GM18519 (cell line): ENCODE results near the gene MDH1.

Experiments
- ATAC-seq: cut with Tn5 transposase; IDR thresholded peaks from one replicate; pipeline ENCODE4 v1.9.1; 2021; ENCODE audit warnings: mild to moderate bottlenecking, moderate library complexity; ENCODE audit not compliant: unreplicated experiment, low FRiP score

Gene MDH1

DNA sequence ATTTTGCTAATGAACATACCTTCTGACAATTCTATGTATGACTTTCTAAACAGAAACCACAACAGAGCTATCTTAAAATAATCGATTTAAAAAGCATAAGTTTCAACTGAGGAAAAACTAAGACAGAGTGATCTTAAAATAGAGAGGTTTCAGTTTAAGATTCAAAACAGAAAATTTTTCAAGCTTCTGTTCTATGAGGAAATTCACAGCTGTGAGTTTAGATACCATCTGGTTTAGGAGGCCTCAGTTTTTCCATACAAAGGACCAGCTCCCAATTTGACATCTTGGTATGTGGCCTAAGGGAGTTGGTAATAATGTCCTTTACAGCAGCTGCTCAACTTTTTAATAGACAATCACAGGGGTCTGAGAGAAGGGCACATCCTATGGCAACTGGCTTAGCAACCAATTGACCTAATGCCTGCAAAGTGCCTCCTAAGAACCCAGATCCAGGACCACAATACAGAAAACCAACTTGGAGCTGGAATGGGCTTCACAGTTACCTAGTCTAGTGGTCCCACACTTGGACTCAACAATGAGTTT, 39.7 kb downstream of the MDH1 start:
- ATAC-seq = no peak

DNA sequence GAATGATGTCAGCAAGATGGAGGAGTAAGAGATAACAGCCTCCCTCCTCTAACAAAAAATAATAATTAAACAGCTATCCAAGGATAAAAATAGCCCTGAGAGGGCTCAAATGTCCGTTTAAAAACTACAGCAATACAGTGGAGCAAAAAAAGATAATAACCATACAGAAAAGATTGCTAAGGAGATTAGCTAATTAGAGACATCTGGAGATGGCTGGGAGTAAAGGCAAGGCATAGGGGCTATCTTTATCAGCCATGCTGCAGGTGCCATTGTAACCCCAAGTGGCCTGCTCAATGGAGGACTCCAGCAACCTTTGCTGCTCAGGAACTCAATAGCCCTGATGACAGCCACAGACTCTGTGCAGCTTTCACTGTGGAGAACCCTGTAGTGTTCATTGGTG, 42.7 kb downstream of the MDH1 start:
- no peak for ATAC-seq

DNA sequence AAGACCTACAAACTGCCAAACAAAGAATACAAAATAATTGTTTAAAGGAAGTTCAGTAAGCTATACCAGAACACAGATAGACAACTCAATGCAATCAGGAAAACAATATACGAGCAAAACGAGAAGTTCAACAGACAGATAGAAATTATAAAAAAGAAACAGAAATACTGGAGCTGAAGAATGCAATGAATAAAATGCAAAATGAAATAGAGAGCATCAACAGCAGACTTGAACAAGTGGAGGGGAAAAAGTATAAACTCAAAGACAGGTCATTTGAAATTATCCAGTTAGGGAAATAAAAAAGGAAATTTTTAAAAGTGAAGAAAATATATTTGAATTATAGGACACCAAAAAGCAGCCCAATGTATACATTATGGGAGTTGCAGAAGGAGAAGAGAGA, 43.6 kb downstream of the MDH1 start:
- ATAC-seq = no peak

DNA sequence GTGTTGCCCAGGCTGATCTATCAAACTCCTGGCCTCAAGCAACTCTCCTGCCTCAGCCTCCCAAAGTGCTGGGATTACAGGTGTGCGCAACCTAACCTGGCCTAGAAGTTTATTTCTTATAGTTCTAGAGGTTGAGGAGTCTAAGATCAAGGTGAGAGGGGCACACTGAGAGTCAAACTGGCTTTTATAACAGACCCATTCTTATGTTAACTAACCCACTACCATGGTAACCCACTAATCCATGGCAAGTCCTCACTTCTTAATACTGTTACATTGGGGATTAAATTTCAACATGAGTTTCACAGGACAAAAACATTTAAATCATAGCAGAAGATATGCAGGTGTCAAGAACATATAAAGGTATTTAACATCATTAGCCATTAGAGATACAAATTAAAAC, 50.6 kb downstream of the MDH1 start:
- no peak for ATAC-seq

DNA sequence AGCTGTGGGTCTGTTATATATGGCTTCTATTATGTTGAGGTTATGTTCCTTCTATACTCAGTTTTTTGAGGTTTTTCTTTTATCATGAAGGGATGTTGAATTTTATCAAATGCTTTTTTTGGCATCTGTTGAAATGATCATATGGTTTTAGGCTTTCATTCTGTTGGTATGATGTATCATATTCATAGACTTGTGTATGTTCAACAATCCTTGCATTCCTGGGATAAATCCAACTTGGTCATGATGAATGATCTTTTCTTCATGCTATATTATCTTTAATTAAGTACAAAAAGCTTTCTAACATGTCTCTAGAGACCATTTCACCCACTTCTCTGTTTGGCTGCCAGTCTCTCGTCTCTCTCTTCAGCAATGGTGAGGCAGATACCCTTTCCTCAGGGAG, 54.2 kb downstream of the MDH1 start:
- ATAC-seq = no peak

DNA sequence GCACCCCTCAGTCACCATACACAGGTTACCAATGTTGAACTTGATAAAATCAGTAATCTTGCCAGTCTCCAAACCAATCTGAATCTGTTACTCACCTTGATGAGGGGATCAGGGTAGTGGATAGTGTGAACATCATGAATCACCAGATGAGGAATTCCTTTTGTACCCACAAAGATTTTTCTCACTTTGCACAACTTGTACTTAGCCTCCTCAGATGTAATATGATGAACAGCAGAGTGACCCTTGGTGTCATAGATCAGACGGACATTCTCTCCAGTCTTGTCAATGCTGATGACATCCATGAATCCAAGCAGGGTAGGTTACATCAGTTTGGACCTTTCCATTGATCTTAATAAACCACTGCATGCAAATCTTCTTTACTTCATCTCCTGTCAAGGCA, 54.7 kb downstream of the MDH1 start:
- no peak for ATAC-seq

DNA sequence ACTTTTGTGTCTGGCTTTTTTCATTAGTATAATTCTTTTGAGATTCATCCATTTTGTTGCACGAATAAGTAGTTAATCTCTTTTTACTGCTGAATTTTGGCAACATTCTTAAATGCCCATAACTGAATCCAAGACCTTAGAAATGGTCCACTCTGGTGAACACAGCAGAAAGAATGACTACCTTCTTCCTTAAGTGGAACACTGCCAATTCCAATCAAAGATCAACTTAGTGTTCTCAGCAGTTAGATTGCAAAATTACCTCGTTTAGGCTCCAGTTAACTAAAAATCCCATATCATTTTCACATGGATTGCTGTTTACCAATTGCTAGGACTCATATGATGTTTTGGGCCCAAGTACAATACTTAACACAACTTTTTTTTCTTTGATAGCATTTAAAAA, 59.9 kb downstream of the MDH1 start:
- no peak for ATAC-seq

DNA sequence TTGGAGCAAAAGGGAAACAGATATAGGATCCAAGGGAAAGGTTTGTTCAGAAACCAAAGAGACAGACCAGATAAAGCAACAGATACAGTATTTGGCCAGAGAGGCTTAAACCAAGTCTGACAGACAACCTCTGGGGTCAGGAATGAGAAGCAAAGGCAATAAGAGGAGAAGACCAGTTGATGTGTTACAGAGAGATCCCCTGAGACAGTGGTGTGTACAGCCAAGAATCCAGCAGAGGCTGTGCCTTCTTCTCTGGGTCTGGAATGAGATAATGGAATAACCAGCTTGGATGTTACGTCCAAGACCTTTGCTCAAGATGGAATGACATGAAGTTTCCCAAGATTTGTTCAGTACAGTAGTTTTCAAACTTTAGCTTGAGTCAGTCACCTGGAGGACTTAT, 61.1 kb downstream of the MDH1 start:
- ATAC-seq = no peak

DNA sequence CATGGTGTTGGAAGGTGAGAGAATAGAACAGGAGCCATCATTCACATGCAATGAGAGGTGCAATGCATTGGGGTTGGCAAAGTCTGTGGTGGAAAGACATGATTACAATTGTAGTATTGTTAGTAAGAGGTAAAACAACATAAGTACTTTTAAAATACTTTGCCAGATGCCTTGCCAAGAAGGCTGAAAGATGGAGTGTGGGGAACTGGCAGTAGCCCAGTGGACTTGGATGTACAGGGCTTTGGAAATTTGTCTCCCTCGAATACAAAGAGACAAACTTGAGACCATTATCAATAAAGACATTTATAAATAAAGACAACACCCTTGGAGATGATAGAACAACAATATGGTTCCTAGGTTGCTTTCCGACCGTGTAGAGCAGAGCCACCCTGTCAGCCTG, 62.0 kb downstream of the MDH1 start:
- no peak for ATAC-seq

DNA sequence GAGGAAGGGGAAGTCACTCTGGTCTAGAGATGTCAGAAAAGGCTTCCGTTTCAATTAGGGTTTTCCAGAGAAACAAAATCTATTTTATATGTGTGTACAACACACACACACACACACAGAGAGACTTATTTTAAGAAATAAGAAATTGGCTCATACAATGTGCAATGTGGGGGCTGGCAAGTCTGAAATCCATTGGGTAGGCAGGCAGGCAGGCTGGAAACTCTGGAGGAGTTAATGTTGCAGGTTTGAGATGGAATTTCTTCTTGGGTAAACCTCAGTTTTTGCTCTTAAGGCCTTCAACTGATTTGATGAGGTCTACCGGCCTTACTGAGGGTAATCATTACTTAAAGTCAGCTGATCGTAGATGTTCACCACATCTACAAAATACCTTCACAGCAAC, 62.6 kb downstream of the MDH1 start:
- ATAC-seq = no peak

DNA sequence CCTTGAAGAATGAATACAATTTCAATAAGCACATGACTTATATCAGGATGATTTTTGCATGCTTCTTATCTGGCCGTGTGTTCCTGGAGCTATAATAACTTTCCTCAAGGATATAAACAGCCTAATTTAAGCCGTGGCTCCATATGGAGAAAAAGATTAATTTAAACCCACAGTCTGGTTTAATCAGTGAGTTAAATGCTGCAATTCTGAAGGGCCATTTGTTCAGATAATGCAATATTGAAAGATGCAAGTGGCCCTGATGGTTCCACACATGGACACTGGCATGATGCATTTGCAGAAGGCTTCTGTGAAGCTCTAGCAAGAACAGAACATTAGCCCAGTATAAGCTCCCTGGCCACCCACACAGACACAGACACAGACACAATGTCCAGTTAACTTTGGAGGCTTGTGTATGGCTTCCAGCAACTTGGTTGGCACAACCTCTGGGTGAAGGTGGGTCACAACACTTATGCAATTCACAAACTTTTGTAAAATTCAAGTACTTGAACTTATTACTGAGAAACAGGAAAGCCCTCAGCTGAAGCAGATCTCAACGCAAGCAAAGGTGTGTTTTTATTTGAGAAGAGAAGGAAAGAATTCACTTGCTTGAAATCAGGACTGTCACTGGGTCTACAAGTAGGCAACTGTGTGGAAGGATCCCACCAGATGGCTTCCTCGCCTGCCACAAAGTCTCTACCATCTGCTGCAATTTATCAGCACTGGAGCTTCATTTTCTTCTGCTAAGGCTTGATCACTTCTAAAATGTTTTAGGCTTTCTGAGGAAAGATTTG, 63.3 kb downstream of the MDH1 start:
- ATAC-seq = no peak

DNA sequence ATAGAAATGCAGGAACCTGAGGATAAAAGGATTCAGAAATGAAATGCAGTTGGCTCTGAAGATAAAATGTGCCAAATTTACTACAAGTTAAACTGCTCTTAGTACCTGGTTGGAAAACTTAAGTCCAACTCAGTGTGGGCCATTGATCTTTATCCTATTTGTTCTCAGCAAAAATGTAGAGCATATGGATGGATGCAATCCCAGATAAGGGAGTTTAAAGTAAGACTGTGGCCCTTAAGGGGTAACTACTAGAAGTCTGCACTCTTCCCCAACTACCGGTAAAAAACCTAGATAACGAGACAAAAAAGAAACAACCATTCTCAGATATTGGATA, 63.9 kb downstream of the MDH1 start:
- no peak for ATAC-seq

DNA sequence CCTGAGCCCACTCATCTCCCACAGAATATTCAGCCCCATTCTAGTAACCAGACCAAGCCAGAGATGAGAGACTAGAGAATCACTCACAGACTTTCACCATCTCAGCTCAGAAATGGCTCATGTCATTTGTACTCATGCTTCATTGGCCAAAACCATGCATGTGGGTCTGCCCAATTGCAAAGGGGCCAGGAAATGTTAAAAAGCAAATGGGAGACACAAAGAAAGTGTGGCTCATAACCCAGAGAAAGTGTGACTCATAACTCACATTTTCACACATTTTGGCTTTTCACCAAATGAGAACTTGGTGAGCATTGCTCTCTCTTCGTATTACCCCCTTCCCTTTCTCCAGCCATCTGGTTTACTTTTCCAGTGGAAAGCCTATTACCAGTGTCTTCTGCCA, 66.2 kb downstream of the MDH1 start:
- ATAC-seq = peak; percentile 74
